ENCODE results near the gene SLAMF9. TPM values are rescaled to one million over a fixed set of nuclear protein-coding genes. Genes with fewer than 3 reads are reported as not detected.

SLAMF9 gene
- polyA plus RNA-seq, 6 donors from 2014 or later = not detected

- Mint-ChIP-seq H3K27ac (no peak overlapping the region), H3K27me3 (peaks cover 23 to 50% (median 39%) of the 10 kb centered on the region in 3 donors), H3K4me3 (no peak overlapping the region), H3K9me3 (peaks cover 0 to 6% (median 0%) of the 10 kb centered on the region in 7 donors), H3K36me3 (peaks cover 0 to 10% of the 10 kb centered on the region in 2 donors), H3K4me1 (peaks cover 0 to 3% (median 0%) of the 10 kb centered on the region in 3 donors)
- DNase-seq (no peak), ATAC-seq (ENCODE audit: low read depth in 2 of 2) (no peak)
These were observed 31.4 kb upstream of the SLAMF9 start for GRCh38 chr1:159985473-159985872.

GRCh38 chr1:159983681-159984080, 29.6 kb upstream of the SLAMF9 start:
- Mint-ChIP-seq H3K9me3 (peaks cover 0 to 6% (median 0%) of the 10 kb centered on the region in 7 donors), H3K4me1 (peaks cover 0 to 3% (median 0%) of the 10 kb centered on the region in 3 donors), H3K36me3 (peaks cover 0 to 10% of the 10 kb centered on the region in 2 donors), H3K27me3 (peaks cover 34 to 57% (median 52%) of the 10 kb centered on the region in 3 donors), H3K27ac (no peak overlapping the region), H3K4me3 (no peak overlapping the region)
- no peak for ATAC-seq (ENCODE audit: low read depth in 2 of 2)
- no peak for DNase-seq

GRCh38 chr1:159982280-159982679, 28.2 kb upstream of the SLAMF9 start:
- DNase-seq (no peak), ATAC-seq (ENCODE audit: low read depth in 2 of 2) (no peak)
- H3K27me3 Mint-ChIP-seq = peaks cover 38 to 52% (median 46%) of the 10 kb centered on the region in 3 donors
- H3K27ac Mint-ChIP-seq = no peak overlapping the region
- peaks cover 0 to 10% of the 10 kb centered on the region in 2 donors for H3K36me3 Mint-ChIP-seq
- no peak overlapping the region for H3K4me3 Mint-ChIP-seq
- peaks cover 0 to 6% (median 0%) of the 10 kb centered on the region in 7 donors for H3K9me3 Mint-ChIP-seq
- H3K4me1 Mint-ChIP-seq = peaks cover 0 to 3% (median 0%) of the 10 kb centered on the region in 3 donors

- no peak for DNase-seq
- Mint-ChIP-seq H3K27me3 (peaks cover 46 to 59% (median 53%) of the 10 kb centered on the region in 3 donors), H3K9me3 (peaks cover 0 to 6% (median 0%) of the 10 kb centered on the region in 7 donors), H3K4me1 (peaks cover 0 to 3% (median 0%) of the 10 kb centered on the region in 3 donors), H3K27ac (no peak overlapping the region), H3K4me3 (no peak overlapping the region), H3K36me3 (peaks cover 0 to 10% of the 10 kb centered on the region in 2 donors)
- no peak for ATAC-seq (ENCODE audit: low read depth in 2 of 2)
These were observed 27.5 kb upstream of the SLAMF9 start for GRCh38 chr1:159981351-159982055.

- Mint-ChIP-seq H3K27me3 (peaks cover 47 to 60% (median 55%) of the 10 kb centered on the region in 3 donors), H3K4me1 (peaks cover 0 to 3% (median 0%) of the 10 kb centered on the region in 3 donors), H3K4me3 (no peak overlapping the region), H3K9me3 (peaks cover 0 to 6% (median 0%) of the 10 kb centered on the region in 7 donors), H3K36me3 (peaks cover 0 to 10% of the 10 kb centered on the region in 2 donors), H3K27ac (no peak overlapping the region)
- ATAC-seq (ENCODE audit: low read depth in 2 of 2) (no peak), DNase-seq (no peak)
These were observed 26.7 kb upstream of the SLAMF9 start for GRCh38 chr1:159980786-159981185.

GRCh38 chr1:159980076-159980475, 26.0 kb upstream of the SLAMF9 start:
- Mint-ChIP-seq H3K27ac (no peak overlapping the region), H3K4me1 (peaks cover 0 to 3% (median 0%) of the 10 kb centered on the region in 3 donors), H3K27me3 (peaks cover 43 to 55% (median 50%) of the 10 kb centered on the region in 3 donors), H3K4me3 (no peak overlapping the region), H3K9me3 (peaks cover 0 to 6% (median 0%) of the 10 kb centered on the region in 7 donors), H3K36me3 (peaks cover 0 to 10% of the 10 kb centered on the region in 2 donors)
- no peak for DNase-seq
- no peak for ATAC-seq (ENCODE audit: low read depth in 2 of 2)

- peaks cover 0 to 6% (median 0%) of the 10 kb centered on the region in 7 donors for H3K9me3 Mint-ChIP-seq
- ATAC-seq (ENCODE audit: low read depth in 2 of 2) (no peak), DNase-seq (no peak)
- H3K4me1 Mint-ChIP-seq = peaks cover 0 to 3% (median 0%) of the 10 kb centered on the region in 3 donors
- no peak overlapping the region for H3K27ac Mint-ChIP-seq
- no peak overlapping the region for H3K4me3 Mint-ChIP-seq
- H3K36me3 Mint-ChIP-seq = peaks cover 0 to 10% of the 10 kb centered on the region in 2 donors
- peaks cover 40 to 52% (median 46%) of the 10 kb centered on the region in 3 donors for H3K27me3 Mint-ChIP-seq
These were observed 25.2 kb upstream of the SLAMF9 start for GRCh38 chr1:159979257-159979656.

- peaks cover 40 to 46% (median 45%) of the 10 kb centered on the region in 3 donors for H3K27me3 Mint-ChIP-seq
- no peak overlapping the region for H3K4me3 Mint-ChIP-seq
- no peak for DNase-seq
- ATAC-seq (ENCODE audit: low read depth in 2 of 2) = no peak
- H3K9me3 Mint-ChIP-seq = peaks cover 0 to 6% (median 0%) of the 10 kb centered on the region in 7 donors
- H3K27ac Mint-ChIP-seq = no peak overlapping the region
- H3K4me1 Mint-ChIP-seq = peaks cover 0 to 3% (median 0%) of the 10 kb centered on the region in 3 donors
- H3K36me3 Mint-ChIP-seq = peaks cover 0 to 10% of the 10 kb centered on the region in 2 donors
These were observed 24.0 kb upstream of the SLAMF9 start for GRCh38 chr1:159978107-159978398.

- peaks cover 0 to 10% of the 10 kb centered on the region in 2 donors for H3K36me3 Mint-ChIP-seq
These were observed 23.5 kb upstream of the SLAMF9 start for GRCh38 chr1:159977364-159978106.

GRCh38 chr1:159974350-159974965, 20.4 kb upstream of the SLAMF9 start:
- no peak overlapping the region for H3K27ac Mint-ChIP-seq
- peaks cover 24 to 34% (median 24%) of the 10 kb centered on the region in 3 donors for H3K27me3 Mint-ChIP-seq

More at GRCh38 chr1:159977364-159978106, 23.5 kb upstream of the SLAMF9 start:
- H3K27ac Mint-ChIP-seq = peak overlapping the region in 2 of 6 donors; percentile 4 to 23
- peaks cover 0 to 6% (median 0%) of the 10 kb centered on the region in 7 donors for H3K9me3 Mint-ChIP-seq
- DNase-seq = no peak
- no peak for ATAC-seq (ENCODE audit: low read depth in 2 of 2)
- H3K4me3 Mint-ChIP-seq = no peak overlapping the region
- peaks cover 40 to 44% (median 42%) of the 10 kb centered on the region in 3 donors for H3K27me3 Mint-ChIP-seq
- peaks cover 0 to 3% (median 0%) of the 10 kb centered on the region in 3 donors for H3K4me1 Mint-ChIP-seq

GRCh38 chr1:159973350-159973940, 19.4 kb upstream of the SLAMF9 start:
- no peak for ATAC-seq (ENCODE audit: low read depth in 2 of 2)

More at GRCh38 chr1:159974350-159974965, 20.4 kb upstream of the SLAMF9 start:
- Mint-ChIP-seq H3K9me3 (no peaks in the 10 kb centered on the region), H3K36me3 (no peaks in the 10 kb centered on the region), H3K4me1 (no peaks in the 10 kb centered on the region), H3K4me3 (no peak overlapping the region)
- DNase-seq (no peak), ATAC-seq (ENCODE audit: low read depth in 2 of 2) (no peak)

GRCh38 chr1:159972443-159973205, 18.6 kb upstream of the SLAMF9 start:
- H3K36me3 Mint-ChIP-seq = no peaks in the 10 kb centered on the region
- H3K27me3 Mint-ChIP-seq = peaks cover 30 to 38% (median 35%) of the 10 kb centered on the region in 3 donors
- no peaks in the 10 kb centered on the region for H3K9me3 Mint-ChIP-seq
- H3K4me3 Mint-ChIP-seq = no peak overlapping the region
- ATAC-seq (ENCODE audit: low read depth in 2 of 2) (no peak), DNase-seq (no peak)
- H3K27ac Mint-ChIP-seq = no peak overlapping the region
- no peaks in the 10 kb centered on the region for H3K4me1 Mint-ChIP-seq

More at GRCh38 chr1:159973350-159973940, 19.4 kb upstream of the SLAMF9 start:
- Mint-ChIP-seq H3K9me3 (no peaks in the 10 kb centered on the region), H3K36me3 (no peaks in the 10 kb centered on the region), H3K27ac (no peak overlapping the region), H3K27me3 (peaks cover 24 to 34% (median 30%) of the 10 kb centered on the region in 3 donors), H3K4me3 (no peak overlapping the region), H3K4me1 (no peaks in the 10 kb centered on the region)
- no peak for DNase-seq
